AG08395 (cell line): ENCODE data around the gene GRAMD1A.

Experiments
- DNase-seq: peaks from one replicate; pipeline ENCODE4 v3.0.0; 2012; ENCODE audit warnings: mixed read lengths, low spot score

The GRAMD1A gene

GRCh38 chr19:35075202-35076025, 75.3 kb downstream of the GRAMD1A start:
- DNase-seq, result no peak

DNA sequence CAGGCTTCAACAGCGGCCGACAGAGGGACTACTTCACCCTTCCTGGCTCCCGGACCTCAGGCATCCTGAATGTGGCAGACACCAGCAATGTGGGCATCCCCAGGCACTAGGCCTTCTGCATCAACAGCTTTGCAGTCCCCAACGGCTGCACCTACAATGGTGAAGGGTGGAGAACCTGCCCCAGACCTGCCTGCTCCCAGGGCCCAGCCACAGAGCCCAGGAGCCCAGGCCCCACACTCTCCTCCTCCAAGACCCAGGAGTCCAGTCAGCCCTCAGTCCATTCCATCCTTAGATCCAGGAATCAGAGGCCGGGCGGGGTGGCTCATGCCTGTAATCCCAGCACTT, 75.9 kb downstream of the GRAMD1A start:
- DNase-seq, result no peak
